GM19025 (cell line): ENCODE data around the gene CD247.

Source experiments
- ATAC-seq: cut with Tn5 transposase; IDR thresholded peaks from one replicate; pipeline ENCODE4 v1.9.1; 2021; ENCODE audit warnings: mild to moderate bottlenecking, low read depth, moderate library complexity; ENCODE audit not compliant: unreplicated experiment

The CD247 gene

GRCh38 chr1:167543199-167543990, 25.1 kb upstream of the CD247 start:
- no peak for ATAC-seq

- ATAC-seq = no peak
These were observed 24.0 kb upstream of the CD247 start for GRCh38 chr1:167542109-167543032.

GRCh38 chr1:167541610-167542009, 23.3 kb upstream of the CD247 start:
- ATAC-seq = no peak

GRCh38 chr1:167541003-167541402, 22.7 kb upstream of the CD247 start:
- no peak for ATAC-seq

- ATAC-seq = no peak
These were observed 20.3 kb upstream of the CD247 start for GRCh38 chr1:167538657-167539056.

GRCh38 chr1:167533851-167534300, 15.5 kb upstream of the CD247 start:
- ATAC-seq = no peak

GRCh38 chr1:167532964-167533824, 14.9 kb upstream of the CD247 start:
- ATAC-seq = no peak

GRCh38 chr1:167532375-167532774, 14.0 kb upstream of the CD247 start:
- ATAC-seq = no peak

- ATAC-seq = no peak
These were observed 11.6 kb upstream of the CD247 start for GRCh38 chr1:167529829-167530474.

GRCh38 chr1:167528057-167528728, 9.9 kb upstream of the CD247 start:
- no peak for ATAC-seq

- ATAC-seq = no peak
These were observed 8.5 kb upstream of the CD247 start for GRCh38 chr1:167526667-167527383.

- ATAC-seq = no peak
These were observed 6.3 kb upstream of the CD247 start for GRCh38 chr1:167524651-167525050.

- no peak for ATAC-seq
These were observed 3.9 kb upstream of the CD247 start for GRCh38 chr1:167522246-167522645.

- no peak for ATAC-seq
These were observed 2.4 kb upstream of the CD247 start for GRCh38 chr1:167520711-167521206.

- ATAC-seq = no peak
These were observed 596 bp downstream of the CD247 start for GRCh38 chr1:167517535-167518330.

- ATAC-seq = no peak
These were observed 1.6 kb downstream of the CD247 start for GRCh38 chr1:167516404-167517388.

- no peak for ATAC-seq
These were observed 2.4 kb downstream of the CD247 start for GRCh38 chr1:167515893-167516321.
